ENCODE data around the gene C2. TPM values are rescaled to one million over a fixed set of nuclear protein-coding genes. Genes with fewer than 3 reads are reported as not detected.
"Not testable (repeated sequence)": the region's sequence is repeated elsewhere in the genome, so short reads cannot be mapped to it uniquely, and the experiment has no call there.

Gene C2
- total RNA-seq, 2 donors from 2014 or later, result 12.3 to 30.0 TPM

DNA sequence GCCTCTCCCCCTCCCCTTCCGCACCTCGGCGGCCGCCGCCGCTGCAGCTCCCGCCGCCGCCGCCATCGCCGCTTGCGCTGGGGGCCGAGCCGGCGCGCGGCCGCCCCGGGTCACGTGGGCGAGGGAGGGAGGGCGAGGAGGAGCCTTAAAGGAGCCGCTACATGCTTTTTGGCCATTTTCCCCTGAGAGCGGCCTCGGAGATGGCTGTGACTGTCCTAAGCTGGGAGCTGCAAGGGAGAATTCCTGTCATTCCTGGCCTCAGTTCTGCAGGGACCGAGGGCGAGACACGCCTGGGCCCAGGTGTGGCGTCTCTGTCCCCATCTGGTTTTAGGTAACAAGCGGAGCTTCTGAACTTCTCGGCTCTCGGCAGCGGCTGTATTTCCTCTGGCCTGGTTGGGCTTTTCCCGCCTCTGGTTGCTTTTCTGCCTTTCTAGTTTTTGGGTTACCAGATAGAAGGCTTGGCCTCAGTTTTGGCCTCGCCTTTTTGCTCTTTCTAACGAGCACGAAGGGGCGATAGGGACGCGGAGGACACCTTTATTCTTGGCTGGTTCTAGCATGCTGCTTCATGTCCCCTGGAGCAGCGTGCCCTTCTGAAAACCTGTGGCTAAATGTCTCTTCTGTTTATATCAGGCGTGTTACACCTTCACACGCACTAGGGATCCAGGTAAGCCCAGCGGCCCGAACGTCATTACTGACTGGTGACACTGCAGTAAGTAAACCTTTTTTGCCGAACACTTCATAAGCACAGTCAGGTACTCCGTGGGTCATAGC, 29.7 kb upstream of the C2 start, which contains the start of gene EHMT2:
Gene EHMT2, minus strand, starts transcription at position 87 of the 771 bp plus-strand sequence. Its CDS starts 21 bp downstream, at position 66.
- intact Hi-C loops (cut with DNase I), result no loop called here
- ATAC-seq, result peak; percentile 66 to 69

DNA sequence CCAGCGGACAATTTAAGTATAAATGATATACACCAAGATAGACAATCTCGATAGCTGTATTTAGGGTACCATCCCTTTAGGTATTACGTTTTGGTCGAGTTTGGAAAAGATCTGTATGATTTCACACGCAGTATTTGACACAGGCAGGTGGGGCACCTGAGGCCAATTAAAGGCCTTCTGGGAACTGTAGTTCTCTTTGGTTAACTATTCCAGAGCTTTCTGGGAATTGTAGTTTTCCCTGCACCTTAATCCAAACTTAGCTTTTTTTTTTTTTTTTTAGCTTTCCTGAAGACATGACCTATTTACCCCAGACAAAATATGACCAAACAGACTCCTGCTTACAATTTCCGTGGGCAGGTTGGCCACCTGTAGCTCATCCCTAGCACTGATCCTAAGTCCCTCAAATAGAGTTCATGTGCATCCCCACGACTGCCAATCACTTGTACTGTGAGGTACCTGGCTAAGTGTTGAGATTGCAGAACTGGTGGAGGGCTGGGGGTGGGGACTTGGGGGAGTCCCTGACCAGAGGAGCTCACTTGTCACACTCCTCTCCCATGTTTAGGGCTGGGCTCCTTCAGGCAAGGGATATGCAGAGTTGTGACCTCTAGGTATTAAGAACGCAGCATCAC, 29.0 kb upstream of the C2 start:
- DNase-seq, result no peak
- ATAC-seq, result peak in 1 of 2 donors; percentile 25
- intact Hi-C loops (cut with DNase I), result no loop called here

More for the DNA sequence above, 29.7 kb upstream of the C2 start, which contains the start of gene EHMT2:
- DNase-seq, result peak; percentile 84

DNA sequence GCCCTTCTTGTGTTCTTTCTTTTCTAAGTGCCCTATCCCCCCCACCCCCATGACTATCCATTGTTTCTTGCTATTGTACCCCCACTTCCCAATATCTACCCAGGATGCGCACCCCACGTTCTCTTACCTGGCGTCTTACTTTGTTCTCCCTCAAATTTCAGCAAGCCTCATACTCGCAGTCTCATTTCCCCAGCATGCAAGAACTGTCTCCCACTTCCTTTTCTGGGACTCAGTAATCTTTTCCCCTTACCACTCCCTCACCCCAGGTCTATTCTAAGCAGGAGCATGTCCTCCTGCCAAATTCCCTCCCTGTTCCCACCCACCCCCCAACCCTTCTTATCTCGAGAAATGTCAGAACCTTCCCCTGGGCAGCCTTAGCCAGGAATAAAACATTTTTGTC, 28.3 kb upstream of the C2 start:
- no peak for DNase-seq
- intact Hi-C loops (cut with DNase I), result no loop called here
- no peak for ATAC-seq

DNA sequence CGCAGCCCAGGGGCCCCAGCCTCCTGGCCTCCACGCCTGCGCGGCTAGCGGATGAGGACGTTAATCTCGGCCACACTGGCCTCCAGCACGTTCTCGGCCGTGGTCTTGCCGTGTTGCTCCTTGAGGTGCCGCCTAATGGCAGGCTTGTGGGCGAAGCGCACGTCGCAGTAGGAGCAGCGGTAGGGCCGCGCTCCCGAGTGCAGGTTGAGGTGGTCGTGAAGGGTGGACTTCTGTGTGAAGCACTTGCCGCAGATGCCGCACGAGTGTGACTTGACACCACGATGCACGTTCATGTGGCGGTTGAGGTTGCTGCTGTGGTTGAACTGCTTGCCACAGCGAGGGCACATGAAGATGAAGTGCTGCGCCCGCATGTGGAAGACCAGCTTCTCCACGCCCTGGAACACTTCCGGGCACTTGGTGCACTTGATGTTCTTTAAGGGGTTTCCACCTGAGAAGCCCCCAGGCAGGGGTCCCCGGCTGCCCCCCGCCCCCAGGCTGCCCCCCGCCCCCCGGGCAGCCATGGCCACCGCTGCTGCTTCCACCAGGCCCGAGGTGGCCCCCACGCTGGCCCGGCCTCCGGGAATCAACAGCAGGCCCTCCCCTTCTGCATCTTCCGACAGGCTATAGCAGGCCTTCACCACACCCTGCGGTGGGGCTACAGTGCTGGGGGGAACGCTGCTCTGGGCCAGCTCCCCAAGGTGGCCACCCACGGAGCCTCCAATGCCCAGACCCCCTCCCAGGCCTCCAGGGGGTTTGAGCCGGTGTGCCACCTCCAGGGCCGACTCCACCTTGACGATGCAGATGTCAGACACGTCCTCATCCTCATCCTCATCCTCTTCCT, 27.4 kb upstream of the C2 start:
- no peak for ATAC-seq
- intact Hi-C loops (cut with DNase I), result no loop called here
- DNase-seq, result no peak

DNA sequence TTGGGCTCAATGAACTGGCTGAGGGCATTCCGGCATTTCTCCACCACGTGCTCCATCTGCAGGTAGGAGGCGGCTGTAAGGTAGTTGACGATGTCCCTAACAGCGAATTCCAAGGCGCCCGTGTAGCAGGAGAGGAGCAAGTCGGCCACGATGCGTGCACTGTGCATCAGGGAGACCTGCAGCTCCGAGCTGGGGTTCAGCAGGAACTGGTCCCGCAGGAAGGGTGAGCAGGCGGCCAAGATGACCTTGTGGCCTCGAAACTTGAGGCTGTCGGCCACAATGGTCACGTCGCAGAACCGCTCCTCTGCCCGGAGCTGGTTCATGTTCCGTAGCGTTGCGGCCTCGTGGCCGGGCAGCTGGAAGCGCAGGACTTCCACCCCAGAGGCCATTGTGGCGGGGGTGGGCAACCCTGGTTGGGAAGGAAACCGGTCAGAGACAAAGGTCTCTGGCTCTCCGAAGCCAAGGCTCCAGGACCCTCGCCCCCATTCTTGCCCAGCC, 26.6 kb upstream of the C2 start:
- no peak for ATAC-seq
- intact Hi-C loops (cut with DNase I), result no loop called here
- no peak for DNase-seq

DNA sequence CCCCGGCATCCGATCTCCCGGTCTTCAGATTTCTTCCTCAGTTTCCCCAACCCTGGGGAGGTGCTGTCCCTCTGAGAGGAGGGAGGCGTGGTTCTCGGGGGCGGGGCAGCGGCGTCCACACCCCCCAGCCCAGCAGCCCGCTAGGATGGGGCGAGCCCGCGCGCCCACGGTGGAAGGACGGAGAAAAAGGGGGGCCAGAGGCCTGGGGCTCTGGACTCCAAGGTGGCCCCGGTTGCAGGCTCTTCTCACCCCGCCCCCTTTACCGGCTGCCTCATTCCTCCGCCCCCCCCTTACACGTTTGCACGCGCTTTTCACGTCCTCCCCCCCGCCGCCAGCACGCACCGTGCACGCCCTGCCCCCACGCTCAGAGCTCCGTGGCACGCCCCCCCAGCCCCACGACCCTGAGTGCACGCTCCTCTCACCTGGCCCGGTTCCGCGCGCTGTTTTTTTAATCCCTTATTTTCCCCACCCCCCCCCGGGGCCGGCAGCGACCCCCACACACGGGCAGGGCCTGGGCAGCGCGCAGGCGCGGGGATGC, 26.0 kb upstream of the C2 start:
- peak; percentile 76 for DNase-seq
- intact Hi-C loops (cut with DNase I), result no loop called here
- ATAC-seq, result peak; percentile 30 to 32

DNA sequence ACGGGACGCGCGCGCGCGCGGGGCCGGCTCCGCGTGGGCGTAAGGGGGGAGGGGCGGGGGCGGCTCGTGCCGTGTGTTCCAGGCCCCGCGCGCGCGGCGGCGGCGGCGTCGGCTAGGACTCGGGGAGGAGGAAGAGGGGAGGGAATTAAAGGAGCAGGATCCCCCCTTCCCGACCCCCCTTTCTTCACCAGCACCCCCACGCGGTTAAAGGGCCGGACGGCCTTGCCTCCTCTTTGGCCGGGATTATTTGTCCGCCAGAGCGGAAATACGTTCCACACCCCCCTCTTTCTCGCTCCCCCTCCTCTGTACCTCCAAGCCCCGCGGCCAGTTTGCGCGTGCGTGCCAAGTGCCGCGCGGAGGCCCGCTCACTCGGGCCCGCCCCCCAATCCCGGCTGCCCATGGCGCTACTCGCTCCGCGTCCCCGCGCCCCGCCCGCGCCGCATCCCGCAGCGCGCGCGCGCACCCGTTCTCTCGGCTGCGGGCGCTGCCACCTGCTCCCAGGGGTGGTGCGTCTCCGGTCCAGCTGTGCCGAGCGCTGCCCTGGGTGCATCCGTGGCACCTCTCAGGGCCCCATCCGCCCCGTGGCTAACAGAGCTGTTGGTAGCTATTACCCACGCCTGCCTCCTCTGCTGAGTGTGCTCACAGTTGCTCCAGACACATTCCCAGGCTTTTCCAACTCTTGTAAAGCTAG, 25.4 kb upstream of the C2 start, which contains the start of gene ZBTB12:
Gene ZBTB12, minus strand, starts transcription at position 134 of the 691 bp plus-strand sequence. CDS start 781 bp downstream, outside the sequence.
- ATAC-seq (peak; percentile 82 to 83), DNase-seq (peak; percentile 91)
- intact Hi-C loops (cut with DNase I), result no loop called here

DNA sequence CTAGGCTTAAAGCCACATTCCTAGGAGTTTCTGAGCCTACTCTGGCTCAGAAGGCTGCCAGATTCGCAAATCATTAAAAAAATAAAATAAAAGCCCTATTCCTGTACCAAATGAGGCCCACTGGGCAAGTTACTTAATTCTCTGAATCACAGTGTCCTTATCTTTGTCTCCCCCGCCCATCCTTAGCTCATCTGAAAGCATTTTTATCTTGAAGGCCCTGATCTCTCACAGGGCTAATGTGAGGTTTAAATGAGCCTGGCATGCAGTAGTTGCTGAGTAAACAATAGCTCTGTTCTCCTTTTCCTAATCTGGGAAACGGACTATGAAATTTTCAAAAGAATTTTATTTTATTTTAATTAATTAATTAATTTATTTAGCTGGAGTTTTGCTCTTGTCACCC, 23.6 kb upstream of the C2 start:
- no peak for DNase-seq
- ATAC-seq, result peak in 1 of 2 donors; percentile 7
- intact Hi-C loops (cut with DNase I), result no loop called here

DNA sequence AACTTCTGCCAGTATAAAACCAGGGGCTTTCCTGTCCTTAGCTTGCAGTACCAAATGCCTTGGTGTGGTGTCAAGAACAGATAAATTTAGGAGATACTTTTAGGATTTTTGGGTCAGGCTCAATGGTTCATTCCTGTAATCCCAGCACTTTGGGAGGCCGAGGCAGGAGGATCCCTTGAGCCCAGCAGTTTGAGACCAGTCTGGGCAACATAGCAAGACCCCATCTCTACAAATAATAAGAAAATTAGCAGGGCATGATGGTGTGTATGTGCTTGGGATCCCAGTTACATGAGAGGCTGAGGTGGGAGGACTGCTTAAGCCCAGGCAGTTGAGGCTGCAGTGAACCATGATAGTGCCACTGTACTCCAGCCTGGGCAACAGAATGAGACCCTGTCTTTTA, 22.5 kb upstream of the C2 start:
- no peak for DNase-seq
- no peak for ATAC-seq
- intact Hi-C loops (cut with DNase I), result loop anchor here in 1 of 2 donors (5.0 kb wide), 1 partner anchor 42 kb away; the partner anchor contains the start of gene CFB

DNA sequence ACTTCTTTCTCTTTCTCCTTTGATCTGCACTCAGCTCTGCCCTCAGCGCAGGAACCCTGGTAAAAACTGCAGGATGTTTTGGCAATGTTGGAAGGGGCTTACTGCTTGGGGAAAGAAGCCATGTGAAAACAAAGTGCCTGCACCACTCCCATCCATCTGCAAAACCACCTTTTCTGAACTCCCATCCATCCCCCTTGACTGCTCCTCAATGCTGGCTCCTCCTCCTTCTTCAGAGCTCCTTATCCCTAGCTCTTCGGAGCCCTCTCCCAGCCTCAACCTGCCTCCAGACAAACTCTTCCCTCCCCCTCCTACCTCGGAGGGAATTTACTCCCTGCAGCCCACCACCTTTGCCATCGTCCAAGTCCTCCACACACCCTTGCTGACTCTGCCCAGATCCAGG, 21.4 kb upstream of the C2 start:
- intact Hi-C loops (cut with DNase I), result loop anchor here in 1 of 2 donors (5.0 kb wide), 1 partner anchor 41 kb away; the partner anchor contains the start of gene CFB
- no peak for ATAC-seq
- DNase-seq, result no peak

DNA sequence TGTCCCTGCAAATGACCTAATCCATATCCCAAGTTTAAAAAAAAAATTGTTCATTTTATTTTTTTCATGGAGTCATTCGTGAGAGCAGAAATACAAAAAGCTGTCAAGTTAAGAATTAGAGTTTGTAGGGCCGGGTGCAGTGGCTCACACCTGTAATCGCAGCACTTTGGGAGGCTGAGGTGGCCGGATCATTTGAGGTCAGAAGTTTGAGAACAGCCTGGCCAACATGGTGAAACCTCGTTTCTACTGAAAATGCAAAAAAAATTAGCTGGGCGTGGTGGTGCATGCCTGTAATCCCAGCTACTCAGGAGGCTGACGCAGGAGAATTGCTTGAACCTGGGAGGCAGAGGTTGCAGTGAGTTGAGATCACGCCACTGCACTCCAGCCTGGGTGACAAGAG, 20.8 kb upstream of the C2 start:
- intact Hi-C loops (cut with DNase I), result loop anchor here in 1 of 2 donors (5.0 kb wide), 1 partner anchor 41 kb away; the partner anchor contains the start of gene CFB
- not testable (repeated sequence) for ATAC-seq, DNase-seq

DNA sequence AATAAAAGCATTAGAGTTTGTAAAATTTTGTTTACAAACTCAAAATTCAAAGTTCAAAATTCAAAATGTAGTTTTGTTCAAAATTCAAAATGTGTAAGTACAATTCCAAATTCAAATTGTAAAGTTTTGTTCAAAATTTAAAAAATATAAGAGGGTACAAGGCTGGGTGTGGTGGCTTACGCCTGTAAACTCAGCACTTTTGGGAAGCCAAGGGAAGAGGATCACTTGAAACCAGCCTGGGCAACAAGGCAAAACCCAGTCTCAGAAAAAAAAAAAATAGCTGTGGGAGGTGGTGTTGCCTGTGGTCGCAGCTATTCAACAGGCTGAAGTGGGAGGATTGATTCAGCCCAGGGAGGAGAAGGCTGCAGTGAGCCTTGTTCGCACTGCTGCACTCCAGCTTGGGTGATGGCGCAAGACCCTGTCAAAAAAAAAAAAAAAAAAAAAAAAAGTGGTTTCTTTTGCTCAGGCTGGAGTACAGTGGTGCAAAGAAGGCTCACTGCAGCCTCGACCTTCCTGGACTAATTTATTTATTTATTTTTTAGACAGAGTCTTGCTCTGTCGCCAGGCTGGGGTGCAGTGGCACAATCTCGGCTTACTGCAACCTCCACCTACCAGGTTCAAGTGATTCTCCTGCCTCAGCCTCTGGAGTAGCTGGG, 20.2 kb upstream of the C2 start:
- intact Hi-C loops (cut with DNase I), result loop anchor here in 1 of 2 donors (5.0 kb wide), 1 partner anchor 40 kb away; the partner anchor contains the start of gene CFB
- ATAC-seq (peak; percentile 61 to 62), DNase-seq (no peak)

DNA sequence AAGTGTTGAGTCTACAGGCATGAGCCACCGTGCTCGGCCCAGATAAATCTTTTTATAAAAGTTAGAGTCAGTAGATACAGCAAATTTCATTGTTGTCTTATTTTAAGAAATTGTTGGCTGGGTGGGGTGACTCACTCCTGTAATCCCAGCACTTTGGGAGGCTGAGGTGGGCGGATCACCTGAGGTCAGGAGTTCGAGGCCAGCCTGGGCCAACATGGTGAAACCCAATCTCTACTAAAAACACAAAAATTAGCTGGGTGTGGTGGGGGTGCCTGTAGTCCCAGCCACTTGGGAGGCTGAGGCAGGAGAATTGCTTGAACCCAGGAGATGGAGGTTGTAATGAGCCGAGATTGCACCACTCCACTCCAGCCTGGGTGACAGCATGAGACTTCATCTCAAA, 19.3 kb upstream of the C2 start:
- DNase-seq, ATAC-seq: not testable (repeated sequence)
- intact Hi-C loops (cut with DNase I), result loop anchor here in 1 of 2 donors (5.0 kb wide), 1 partner anchor 39 kb away; the partner anchor contains the start of gene CFB

DNA sequence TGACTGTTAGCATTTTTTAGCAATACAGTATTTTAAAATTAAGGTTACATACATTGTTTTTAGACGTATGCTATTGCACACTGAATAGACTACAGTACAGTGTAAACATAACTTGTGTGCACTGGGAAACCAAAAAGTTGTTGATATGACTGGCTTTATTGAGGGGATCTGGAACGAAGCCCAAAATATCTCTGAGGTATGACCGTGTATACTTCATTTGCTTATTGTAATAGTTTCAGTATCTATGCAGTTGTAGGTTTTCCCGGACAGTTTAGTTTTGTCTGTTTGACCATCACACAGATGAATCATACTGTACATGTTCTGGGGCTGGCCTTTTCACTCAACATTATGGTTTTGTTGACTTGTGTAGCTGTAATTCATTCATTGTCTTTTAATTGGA, 18.7 kb upstream of the C2 start:
- intact Hi-C loops (cut with DNase I), result loop anchor here in 1 of 2 donors (5.0 kb wide), 1 partner anchor 39 kb away; the partner anchor contains the start of gene CFB
- no peak for ATAC-seq
- DNase-seq, result no peak

DNA sequence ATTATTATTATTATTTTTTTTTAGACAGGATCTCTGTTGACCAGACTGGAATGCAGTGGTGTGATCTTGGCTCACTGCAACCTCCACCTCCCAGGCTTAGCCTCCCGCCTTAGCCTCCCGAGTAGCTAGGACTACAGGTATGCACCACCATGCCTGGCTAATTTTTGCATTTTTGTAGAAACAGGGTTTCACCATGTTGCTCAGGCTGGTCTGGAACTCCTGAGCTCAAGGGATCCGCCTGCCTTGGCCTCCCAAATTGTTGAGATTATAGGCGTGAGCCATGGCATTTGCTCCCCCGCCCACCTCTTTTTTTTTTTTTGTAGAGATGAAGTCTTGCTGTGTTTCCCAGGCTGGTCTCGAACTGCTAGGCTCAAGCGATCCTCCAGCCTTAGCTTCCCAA, 18.2 kb upstream of the C2 start:
- not testable (repeated sequence) for ATAC-seq, DNase-seq
- intact Hi-C loops (cut with DNase I), result loop anchor here in 1 of 2 donors (5.0 kb wide), 1 partner anchor 38 kb away; the partner anchor contains the start of gene CFB

DNA sequence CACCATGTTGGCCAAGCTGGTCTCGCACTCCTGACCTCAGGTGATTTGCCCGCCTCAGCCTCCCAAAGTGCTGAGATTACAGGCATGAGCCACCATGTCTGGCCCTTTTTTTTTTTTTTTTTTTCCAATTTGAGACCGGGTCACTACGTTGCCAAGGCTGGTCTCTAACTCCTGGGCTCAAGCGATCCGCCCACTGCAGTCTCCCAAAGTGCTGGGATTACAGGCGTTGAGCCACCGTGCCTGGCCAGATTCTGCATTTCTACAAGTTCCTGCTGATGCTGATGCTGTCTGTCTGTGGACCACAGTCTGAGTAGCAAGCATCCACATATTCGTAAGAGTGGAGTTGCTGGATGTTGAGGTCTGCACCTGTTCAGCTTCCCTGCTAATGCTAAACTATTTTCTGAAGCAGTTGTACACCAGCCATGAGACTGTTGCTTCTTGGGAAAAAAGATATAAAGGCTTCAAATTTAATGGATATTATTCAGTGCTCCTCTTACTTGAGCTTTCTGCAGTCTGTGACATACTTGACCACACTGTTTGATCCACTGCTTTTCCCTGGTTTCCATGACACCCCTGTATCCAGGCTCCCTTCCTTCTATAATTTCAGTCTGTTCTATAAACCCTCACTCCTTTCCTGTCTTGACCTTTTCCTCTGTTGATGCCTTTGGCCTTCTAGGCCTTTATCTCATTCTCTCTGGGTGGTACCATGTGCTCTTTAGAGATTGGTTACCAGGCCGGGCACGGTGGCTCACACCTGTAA, 15.5 kb upstream of the C2 start:
- DNase-seq, result no peak
- intact Hi-C loops (cut with DNase I), result no loop called here
- ATAC-seq, result no peak

DNA sequence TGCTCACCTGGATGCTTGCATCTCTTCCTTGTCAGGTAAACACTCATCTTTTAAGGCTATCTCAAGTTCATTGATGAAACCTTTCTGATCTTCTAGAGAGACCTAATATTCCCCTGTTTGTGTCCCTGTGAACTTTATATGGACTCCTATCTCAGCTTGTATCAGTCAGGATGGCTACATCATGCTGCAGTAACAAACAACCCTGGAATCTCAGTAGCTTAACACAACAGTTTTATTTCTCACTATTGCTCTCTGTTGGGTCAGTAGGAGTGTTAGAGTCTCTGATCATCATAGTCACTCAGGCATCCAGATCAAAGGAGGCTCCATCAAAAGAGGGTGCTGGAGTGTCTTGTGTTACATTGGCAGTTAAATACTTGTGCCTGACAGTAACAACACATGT, 12.2 kb upstream of the C2 start:
- DNase-seq, result no peak
- intact Hi-C loops (cut with DNase I), result no loop called here
- ATAC-seq, result no peak

Data from left cardiac atrium (tissue), 4 donors.